ENCODE data around the gene CA12. TPM values are rescaled to one million over a fixed set of nuclear protein-coding genes. Genes with fewer than 3 reads are reported as not detected.

The CA12 gene
- total and polyA plus RNA-seq, 2 donors (not counting 1 experiment from before 2014, with no cell fraction given), result not detected

DNA sequence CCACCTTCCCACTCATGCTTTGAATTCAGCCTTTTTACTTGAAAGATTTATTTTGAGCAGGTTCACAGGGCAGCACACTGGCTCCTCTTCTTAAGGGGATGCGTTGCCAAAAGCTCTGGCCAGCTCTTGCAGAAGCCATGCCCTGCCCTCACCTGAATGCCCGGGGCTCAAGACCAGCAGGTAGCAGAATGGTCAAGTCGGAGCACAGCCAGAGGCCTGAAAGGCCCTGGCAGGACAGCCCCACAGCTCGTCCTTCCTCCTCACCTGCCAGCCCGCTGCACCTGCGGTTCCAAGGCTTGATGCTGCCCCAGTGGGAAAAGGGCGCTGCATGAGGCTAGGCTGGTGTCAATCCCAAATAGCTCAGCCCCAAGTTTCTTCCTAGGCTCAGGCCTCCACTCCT is 13.1 kb downstream of the CA12 start:
- ATAC-seq (ENCODE audit: low read depth) (no peak), DNase-seq (no peak)
- TF ChIP-seq EZH2 (IDR thresholded peaks at IDR 0.05; ENCODE audit: borderline replicate concordance, insufficient read depth, low read depth, low read length, poor library complexity, severe bottlenecking), result no peak
- TF ChIP-seq, protein P1, sequence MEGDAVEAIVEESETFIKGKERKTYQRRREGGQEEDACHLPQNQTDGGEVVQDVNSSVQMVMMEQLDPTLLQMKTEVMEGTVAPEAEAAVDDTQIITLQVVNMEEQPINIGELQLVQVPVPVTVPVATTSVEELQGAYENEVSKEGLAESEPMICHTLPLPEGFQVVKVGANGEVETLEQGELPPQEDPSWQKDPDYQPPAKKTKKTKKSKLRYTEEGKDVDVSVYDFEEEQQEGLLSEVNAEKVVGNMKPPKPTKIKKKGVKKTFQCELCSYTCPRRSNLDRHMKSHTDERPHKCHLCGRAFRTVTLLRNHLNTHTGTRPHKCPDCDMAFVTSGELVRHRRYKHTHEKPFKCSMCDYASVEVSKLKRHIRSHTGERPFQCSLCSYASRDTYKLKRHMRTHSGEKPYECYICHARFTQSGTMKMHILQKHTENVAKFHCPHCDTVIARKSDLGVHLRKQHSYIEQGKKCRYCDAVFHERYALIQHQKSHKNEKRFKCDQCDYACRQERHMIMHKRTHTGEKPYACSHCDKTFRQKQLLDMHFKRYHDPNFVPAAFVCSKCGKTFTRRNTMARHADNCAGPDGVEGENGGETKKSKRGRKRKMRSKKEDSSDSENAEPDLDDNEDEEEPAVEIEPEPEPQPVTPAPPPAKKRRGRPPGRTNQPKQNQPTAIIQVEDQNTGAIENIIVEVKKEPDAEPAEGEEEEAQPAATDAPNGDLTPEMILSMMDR (IDR thresholded peaks at IDR 0.05), result no peak
- H2AFZ ChIP-seq (ENCODE audit: insufficient read depth, low read depth, low read length, poor library complexity, severe bottlenecking), result no peak overlapping the region
- H3K9ac ChIP-seq (ENCODE audit: low read length), result no peak overlapping the region
- H3K4me1 Mint-ChIP-seq, result peaks cover under 1% of the 10 kb centered on the region
- no peaks in the 10 kb centered on the region for H3K27me3 ChIP-seq (replicated peaks in 1 of 4; ENCODE audit: control extremely low read depth in 1 of 4, control insufficient read depth in 3 of 4, insufficient read depth in 4 of 4, low read length in 3 of 4)
- H3K4me2 ChIP-seq (replicated peaks; ENCODE audit: low read depth, low read length, poor library complexity, severe bottlenecking), result no peak overlapping the region
- no peaks in the 10 kb centered on the region for H3K36me3 ChIP-seq (replicated peaks in 1 of 2; ENCODE audit: control extremely low read depth in 1 of 2, control insufficient read depth in 1 of 2, extremely low read depth in 1 of 2, insufficient read depth in 2 of 2, low read length in 1 of 2)
- CTCF ChIA-PET, result no interaction called here
- no peak overlapping the region for H3K27ac Mint-ChIP-seq
- 97% methylated on average over 7 of the region's 7 CpGs for WGBS (ENCODE audit: insufficient coverage)
- H3K9me3 ChIP-seq (ENCODE audit: control extremely low read depth in 1 of 3, control insufficient read depth in 2 of 3, insufficient read depth in 1 of 3, low read length in 2 of 3), result no peaks in the 10 kb centered on the region
- no peaks in the 10 kb centered on the region for H4K20me1 ChIP-seq (ENCODE audit: control insufficient read depth, insufficient read depth, low read length, poor library complexity, severe bottlenecking)
- H3K4me1 ChIP-seq (ENCODE audit: control insufficient read depth in 2 of 2, insufficient read depth in 2 of 2, low read length in 2 of 2), result peaks cover under 1 to 3% of the 10 kb centered on the region in 2 donors
- no peak overlapping the region for H3K4me3 ChIP-seq (ENCODE audit: control extremely low read depth in 1 of 5, extremely low read depth in 1 of 5, insufficient read depth in 1 of 5, low read depth in 2 of 5, low read length in 4 of 5)
- H3K4me3 Mint-ChIP-seq, result no peak overlapping the region
- H3K9me3 Mint-ChIP-seq (ENCODE audit: insufficient read depth), result no peaks in the 10 kb centered on the region
- H3K79me2 ChIP-seq (ENCODE audit: control insufficient read depth, insufficient read depth, low read length), result no peaks in the 10 kb centered on the region
- H3K27me3 Mint-ChIP-seq, result no peaks in the 10 kb centered on the region
- H3K27ac ChIP-seq (ENCODE audit: low read length in 2 of 2), result no peak overlapping the region
- POLR2A ChIA-PET, result no interaction called here
- intact Hi-C loops (cut with micrococcal nuclease), result no loop called here

DNA sequence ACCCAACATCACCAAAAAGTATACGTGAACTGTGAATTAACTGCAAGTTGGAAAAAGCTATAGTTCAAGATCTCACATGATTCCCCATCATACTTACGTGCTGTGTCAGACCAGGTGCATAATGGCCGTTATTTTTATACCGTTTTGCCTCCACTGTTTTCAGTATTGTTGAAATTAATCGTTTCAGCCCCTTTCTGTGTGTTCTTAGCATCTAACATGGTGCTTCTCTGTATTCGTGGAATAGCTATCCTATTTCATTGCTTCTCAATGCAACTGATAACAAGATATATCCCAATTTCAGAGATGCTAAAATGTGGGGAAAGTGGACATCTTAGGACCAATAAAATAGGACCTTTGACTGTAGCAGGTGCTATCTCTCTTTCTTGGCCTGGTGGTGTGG is 13.7 kb downstream of the CA12 start:
- ATAC-seq (ENCODE audit: low read depth) (no peak), DNase-seq (no peak)
- Mint-ChIP-seq H3K27ac (no peak overlapping the region), H3K4me3 (no peak overlapping the region), H3K9me3 (ENCODE audit: insufficient read depth) (no peaks in the 10 kb centered on the region), H3K27me3 (no peaks in the 10 kb centered on the region), H3K4me1 (peaks cover 6% of the 10 kb centered on the region)
- H3K36me3 ChIP-seq (replicated peaks in 1 of 2; ENCODE audit: control extremely low read depth in 1 of 2, control insufficient read depth in 1 of 2, extremely low read depth in 1 of 2, insufficient read depth in 2 of 2, low read length in 1 of 2), result no peaks in the 10 kb centered on the region
- no peaks in the 10 kb centered on the region for H3K79me2 ChIP-seq (ENCODE audit: control insufficient read depth, insufficient read depth, low read length)
- H3K4me3 ChIP-seq (ENCODE audit: control extremely low read depth in 1 of 5, extremely low read depth in 1 of 5, insufficient read depth in 1 of 5, low read depth in 2 of 5, low read length in 4 of 5), result no peak overlapping the region
- H3K9me3 ChIP-seq (ENCODE audit: control extremely low read depth in 1 of 3, control insufficient read depth in 2 of 3, insufficient read depth in 1 of 3, low read length in 2 of 3), result no peaks in the 10 kb centered on the region
- 97% methylated on average over 5 of the region's 6 CpGs for WGBS (ENCODE audit: insufficient coverage)
- H2AFZ ChIP-seq (ENCODE audit: insufficient read depth, low read depth, low read length, poor library complexity, severe bottlenecking), result no peak overlapping the region
- H3K4me1 ChIP-seq (ENCODE audit: control insufficient read depth in 2 of 2, insufficient read depth in 2 of 2, low read length in 2 of 2), result peaks cover 7 to 9% of the 10 kb centered on the region in 2 donors
- ChIA-PET CTCF (no interaction called here), POLR2A (no interaction called here)
- intact Hi-C loops (cut with micrococcal nuclease), result no loop called here
- H3K27ac ChIP-seq (ENCODE audit: low read length in 2 of 2), result no peak overlapping the region
- no peaks in the 10 kb centered on the region for H3K27me3 ChIP-seq (replicated peaks in 1 of 4; ENCODE audit: control extremely low read depth in 1 of 4, control insufficient read depth in 3 of 4, insufficient read depth in 4 of 4, low read length in 3 of 4)
- no peak overlapping the region for H3K9ac ChIP-seq (ENCODE audit: low read length)
- no peak for TF ChIP-seq EZH2 (IDR thresholded peaks at IDR 0.05; ENCODE audit: borderline replicate concordance, insufficient read depth, low read depth, low read length, poor library complexity, severe bottlenecking)
- TF ChIP-seq, protein P1 (IDR thresholded peaks at IDR 0.05), result no peak
- H4K20me1 ChIP-seq (ENCODE audit: control insufficient read depth, insufficient read depth, low read length, poor library complexity, severe bottlenecking), result no peaks in the 10 kb centered on the region
- H3K4me2 ChIP-seq (replicated peaks; ENCODE audit: low read depth, low read length, poor library complexity, severe bottlenecking), result no peak overlapping the region
